Upper lobe of left lung (tissue), 4 donors: ENCODE measurements around the gene PTGR2.

Experiments
- POLR2A ChIP-seq, 4 donors: fragments of 450-650 bp; IDR thresholded peaks; one replicate each; pipeline ENCODE4 v1.5.1; 2016 to 2017; ENCODE audit warnings: antibody characterized with exemption in 4 of 4, mild to moderate bottlenecking in 2 of 4
- TF ChIP-seq, protein P1 (sequence below), 6 experiments: fragments of 450-650 bp in 4 of 6; fragments of 200-600 bp in 2 of 6; sonication (generic) in 2 of 6; IDR thresholded peaks; one replicate each; pipeline ENCODE4 v1.5.1; 2016 to 2019; ENCODE audit warnings: antibody characterized with exemption in 6 of 6

DNA sequence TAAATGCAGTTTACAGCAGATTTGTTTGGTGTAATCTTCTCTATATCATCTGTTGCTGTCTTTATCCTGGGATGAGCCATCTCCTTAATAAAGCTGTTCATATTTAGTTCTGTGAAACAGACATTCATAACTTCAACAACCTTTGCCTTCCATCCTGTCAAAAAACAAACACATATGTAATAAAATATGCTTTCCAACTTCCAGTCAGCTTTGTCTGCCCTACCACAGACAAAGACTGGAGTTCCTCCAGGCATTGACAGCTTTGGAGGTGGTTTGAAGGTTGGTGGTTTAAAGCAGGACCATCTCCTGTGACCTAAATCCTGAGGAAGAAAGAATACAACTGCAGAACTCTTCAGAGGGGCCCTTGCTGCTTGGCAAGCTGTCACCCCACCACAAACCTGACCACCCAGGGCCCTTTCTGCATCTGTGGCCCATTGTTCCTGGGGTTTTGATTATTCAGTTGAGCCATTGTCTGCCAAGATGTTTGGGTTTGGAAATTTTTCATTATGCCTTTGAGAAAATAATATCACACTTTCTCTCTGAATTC is 28.2 kb upstream of the PTGR2 start:
- TF ChIP-seq, protein P1, sequence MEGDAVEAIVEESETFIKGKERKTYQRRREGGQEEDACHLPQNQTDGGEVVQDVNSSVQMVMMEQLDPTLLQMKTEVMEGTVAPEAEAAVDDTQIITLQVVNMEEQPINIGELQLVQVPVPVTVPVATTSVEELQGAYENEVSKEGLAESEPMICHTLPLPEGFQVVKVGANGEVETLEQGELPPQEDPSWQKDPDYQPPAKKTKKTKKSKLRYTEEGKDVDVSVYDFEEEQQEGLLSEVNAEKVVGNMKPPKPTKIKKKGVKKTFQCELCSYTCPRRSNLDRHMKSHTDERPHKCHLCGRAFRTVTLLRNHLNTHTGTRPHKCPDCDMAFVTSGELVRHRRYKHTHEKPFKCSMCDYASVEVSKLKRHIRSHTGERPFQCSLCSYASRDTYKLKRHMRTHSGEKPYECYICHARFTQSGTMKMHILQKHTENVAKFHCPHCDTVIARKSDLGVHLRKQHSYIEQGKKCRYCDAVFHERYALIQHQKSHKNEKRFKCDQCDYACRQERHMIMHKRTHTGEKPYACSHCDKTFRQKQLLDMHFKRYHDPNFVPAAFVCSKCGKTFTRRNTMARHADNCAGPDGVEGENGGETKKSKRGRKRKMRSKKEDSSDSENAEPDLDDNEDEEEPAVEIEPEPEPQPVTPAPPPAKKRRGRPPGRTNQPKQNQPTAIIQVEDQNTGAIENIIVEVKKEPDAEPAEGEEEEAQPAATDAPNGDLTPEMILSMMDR (IDR thresholded peaks at IDR 0.05) = no peak
- no peak for TF ChIP-seq POLR2A (IDR thresholded peaks at IDR 0.05)
